GM23338 (cell line): ENCODE data around the gene JAKMIP2.

Experiments
- CREB1 ChIP-seq: fragments of 250-450 bp; sonication (Bioruptor Pico); IDR thresholded peaks from 2 replicates; pipeline ENCODE4 v1.5.0; 2020; ENCODE audit warnings: low read depth, mild to moderate bottlenecking, moderate library complexity
- ETS1 ChIP-seq: IDR thresholded peaks from 2 replicates; pipeline ENCODE4 v1.6.1; 2016; ENCODE audit warnings: antibody characterized with exemption
- EZH2 ChIP-seq: fragments of 200-600 bp; sonication (generic); IDR thresholded peaks from one replicate; pipeline ENCODE4 v1.8.0; 2017; ENCODE audit warnings: antibody characterized with exemption, mild to moderate bottlenecking, low read depth; ENCODE audit not compliant: unreplicated experiment
- EZH2phosphoT487 ChIP-seq: fragments of 200-600 bp; sonication (generic); IDR thresholded peaks from one replicate; pipeline ENCODE4 v1.8.1; 2018; ENCODE audit warnings: antibody characterized with exemption; ENCODE audit not compliant: unreplicated experiment
- JUNB ChIP-seq: IDR thresholded peaks from one replicate; pipeline ENCODE4 v1.6.1; 2016; ENCODE audit warnings: antibody characterized with exemption; ENCODE audit not compliant: unreplicated experiment
- NANOG ChIP-seq: IDR thresholded peaks from 2 replicates; pipeline ENCODE4 v1.6.1; 2016; ENCODE audit warnings: antibody characterized with exemption, borderline replicate concordance
- POLR2AphosphoS5 ChIP-seq: IDR thresholded peaks from 2 replicates; pipeline ENCODE4 v1.6.1; 2016; ENCODE audit warnings: antibody characterized with exemption, low read depth
- STAT1 ChIP-seq: IDR thresholded peaks from one replicate; pipeline ENCODE4 v1.6.1; 2016; ENCODE audit warnings: antibody characterized with exemption; ENCODE audit not compliant: unreplicated experiment
- ZNF331 ChIP-seq: fragments of 250-450 bp; sonication (Bioruptor Pico); IDR thresholded peaks from 2 replicates; pipeline ENCODE4 v1.5.0; 2020; ENCODE audit warnings: low read depth, mild to moderate bottlenecking, moderate library complexity
- ZNF462 ChIP-seq: fragments of 250-450 bp; sonication (Bioruptor Pico); IDR thresholded peaks from 2 replicates; pipeline ENCODE4 v1.5.0; 2020; ENCODE audit warnings: mild to moderate bottlenecking, moderate library complexity
- TF ChIP-seq, protein P1 (sequence below), 2 experiments: fragments of 200-600 bp in 1 of 2; sonication (generic) in 1 of 2; conservative IDR thresholded peaks; 2 replicates each; pipeline versions ENCODE4 v1.5.1 to v1.6.1; 2016 to 2017; ENCODE audit warnings: antibody characterized with exemption in 2 of 2, low read depth in 2 of 2, mild to moderate bottlenecking in 2 of 2, moderate library complexity in 1 of 2
- TF ChIP-seq, protein P2 (sequence below): IDR thresholded peaks from one replicate; pipeline ENCODE4 v1.6.1; 2018; ENCODE audit warnings: antibody characterized with exemption; ENCODE audit not compliant: unreplicated experiment

- TF ChIP-seq, protein P1, sequence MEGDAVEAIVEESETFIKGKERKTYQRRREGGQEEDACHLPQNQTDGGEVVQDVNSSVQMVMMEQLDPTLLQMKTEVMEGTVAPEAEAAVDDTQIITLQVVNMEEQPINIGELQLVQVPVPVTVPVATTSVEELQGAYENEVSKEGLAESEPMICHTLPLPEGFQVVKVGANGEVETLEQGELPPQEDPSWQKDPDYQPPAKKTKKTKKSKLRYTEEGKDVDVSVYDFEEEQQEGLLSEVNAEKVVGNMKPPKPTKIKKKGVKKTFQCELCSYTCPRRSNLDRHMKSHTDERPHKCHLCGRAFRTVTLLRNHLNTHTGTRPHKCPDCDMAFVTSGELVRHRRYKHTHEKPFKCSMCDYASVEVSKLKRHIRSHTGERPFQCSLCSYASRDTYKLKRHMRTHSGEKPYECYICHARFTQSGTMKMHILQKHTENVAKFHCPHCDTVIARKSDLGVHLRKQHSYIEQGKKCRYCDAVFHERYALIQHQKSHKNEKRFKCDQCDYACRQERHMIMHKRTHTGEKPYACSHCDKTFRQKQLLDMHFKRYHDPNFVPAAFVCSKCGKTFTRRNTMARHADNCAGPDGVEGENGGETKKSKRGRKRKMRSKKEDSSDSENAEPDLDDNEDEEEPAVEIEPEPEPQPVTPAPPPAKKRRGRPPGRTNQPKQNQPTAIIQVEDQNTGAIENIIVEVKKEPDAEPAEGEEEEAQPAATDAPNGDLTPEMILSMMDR (conservative IDR thresholded peaks at IDR 0.05; ENCODE audit: low read depth in 2 of 2) = peak; percentile 89 to 98
- TF ChIP-seq POLR2AphosphoS5 (no peak), EZH2phosphoT487 (no peak), JUNB (no peak), NANOG (no peak), ETS1 (no peak), EZH2 (no peak), STAT1 (no peak), ZNF462 (no peak), CREB1 (CRISPR knock-in tag) (0 out of 2 replicates have a peak, but pooled peaks have one; percentile 25), ZNF331 (CRISPR knock-in tag) (no peak)
- TF ChIP-seq, protein P2, sequence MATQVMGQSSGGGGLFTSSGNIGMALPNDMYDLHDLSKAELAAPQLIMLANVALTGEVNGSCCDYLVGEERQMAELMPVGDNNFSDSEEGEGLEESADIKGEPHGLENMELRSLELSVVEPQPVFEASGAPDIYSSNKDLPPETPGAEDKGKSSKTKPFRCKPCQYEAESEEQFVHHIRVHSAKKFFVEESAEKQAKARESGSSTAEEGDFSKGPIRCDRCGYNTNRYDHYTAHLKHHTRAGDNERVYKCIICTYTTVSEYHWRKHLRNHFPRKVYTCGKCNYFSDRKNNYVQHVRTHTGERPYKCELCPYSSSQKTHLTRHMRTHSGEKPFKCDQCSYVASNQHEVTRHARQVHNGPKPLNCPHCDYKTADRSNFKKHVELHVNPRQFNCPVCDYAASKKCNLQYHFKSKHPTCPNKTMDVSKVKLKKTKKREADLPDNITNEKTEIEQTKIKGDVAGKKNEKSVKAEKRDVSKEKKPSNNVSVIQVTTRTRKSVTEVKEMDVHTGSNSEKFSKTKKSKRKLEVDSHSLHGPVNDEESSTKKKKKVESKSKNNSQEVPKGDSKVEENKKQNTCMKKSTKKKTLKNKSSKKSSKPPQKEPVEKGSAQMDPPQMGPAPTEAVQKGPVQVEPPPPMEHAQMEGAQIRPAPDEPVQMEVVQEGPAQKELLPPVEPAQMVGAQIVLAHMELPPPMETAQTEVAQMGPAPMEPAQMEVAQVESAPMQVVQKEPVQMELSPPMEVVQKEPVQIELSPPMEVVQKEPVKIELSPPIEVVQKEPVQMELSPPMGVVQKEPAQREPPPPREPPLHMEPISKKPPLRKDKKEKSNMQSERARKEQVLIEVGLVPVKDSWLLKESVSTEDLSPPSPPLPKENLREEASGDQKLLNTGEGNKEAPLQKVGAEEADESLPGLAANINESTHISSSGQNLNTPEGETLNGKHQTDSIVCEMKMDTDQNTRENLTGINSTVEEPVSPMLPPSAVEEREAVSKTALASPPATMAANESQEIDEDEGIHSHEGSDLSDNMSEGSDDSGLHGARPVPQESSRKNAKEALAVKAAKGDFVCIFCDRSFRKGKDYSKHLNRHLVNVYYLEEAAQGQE = no peak
Observed at GRCh38 chr5:147576646-147577535, 205.6 kb downstream of the JAKMIP2 start.
